Fibroblast of peridontal ligament (primary cell): ENCODE measurements around the gene TMPO.
A peak's percentile ranks its signal among the peaks of the same experiment; 100 is the strongest.
"Not testable (repeated sequence)": the region's sequence is repeated elsewhere in the genome, so short reads cannot be mapped to it uniquely, and the experiment has no call there.

Experiments used
- DNase-seq: peaks from one replicate; pipeline ENCODE4 v3.0.0-alpha.2; 2010; ENCODE audit errors: extremely low read depth

TMPO gene

GRCh38 chr12:98578821-98579220, 63.4 kb downstream of the TMPO start:
- DNase-seq, result no peak

DNA sequence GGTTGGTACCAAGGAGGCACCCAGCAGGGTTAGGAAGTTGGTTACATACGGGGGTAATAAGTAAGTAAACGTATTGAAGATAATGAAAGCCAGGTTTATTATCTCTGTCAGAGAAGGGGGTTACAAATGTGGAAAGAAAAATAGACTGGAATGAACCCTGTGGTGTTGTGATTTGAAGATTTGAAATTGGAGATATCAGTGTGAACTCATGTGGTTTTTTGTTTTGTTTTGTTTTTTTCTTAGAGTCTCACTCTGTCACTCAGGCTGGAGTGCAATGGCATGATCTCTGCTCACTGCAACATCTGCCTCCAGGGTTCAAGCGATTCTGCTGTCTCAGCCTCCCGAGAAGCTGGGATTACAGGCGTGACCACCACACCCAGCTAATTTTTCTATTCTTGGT, 64.0 kb downstream of the TMPO start:
- DNase-seq, result no peak

- no peak for DNase-seq
Observed at GRCh38 chr12:98579835-98580234, 64.4 kb downstream of the TMPO start.

- no peak for DNase-seq
Observed at GRCh38 chr12:98580695-98581094, 65.3 kb downstream of the TMPO start.

DNA sequence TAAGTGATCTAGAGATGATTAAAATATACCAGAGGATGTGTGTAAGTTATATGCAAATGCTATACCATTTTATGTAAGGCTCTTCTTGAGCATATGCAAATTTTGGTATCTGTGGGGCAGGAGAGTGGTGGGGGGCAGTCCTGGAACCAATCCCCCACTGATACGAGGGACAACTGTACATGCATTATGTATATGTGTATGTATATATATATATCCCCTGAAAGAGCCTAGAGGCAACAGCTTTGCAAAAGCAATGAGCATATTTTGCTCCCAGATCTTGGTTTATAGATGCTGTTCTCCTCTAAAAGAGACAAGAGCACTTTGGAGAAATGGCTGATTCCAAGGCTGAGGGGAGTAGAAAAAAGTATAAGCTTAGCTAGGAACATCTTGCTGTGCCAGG, 65.7 kb downstream of the TMPO start:
- no peak for DNase-seq

DNA sequence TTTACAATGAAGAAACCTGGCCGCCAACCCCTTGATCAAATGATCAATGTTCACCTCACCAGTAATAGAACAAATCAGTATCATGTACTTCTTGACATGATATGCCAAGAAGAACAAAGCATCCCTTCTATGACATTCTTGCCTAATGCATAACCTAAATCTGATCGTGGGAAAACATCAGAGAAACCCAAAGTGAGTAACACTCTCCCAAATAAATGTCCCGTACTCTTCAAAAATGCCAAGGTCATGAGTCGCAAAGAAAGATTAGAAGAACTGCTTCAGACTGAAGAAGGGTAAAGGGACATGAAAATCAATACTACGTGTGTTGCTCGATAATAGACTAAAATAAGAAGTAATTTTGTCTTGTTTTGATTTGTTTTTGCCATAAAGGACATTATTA, 66.7 kb downstream of the TMPO start:
- peak; percentile 40 for DNase-seq

GRCh38 chr12:98587084-98587483, 71.7 kb downstream of the TMPO start:
- no peak for DNase-seq

DNA sequence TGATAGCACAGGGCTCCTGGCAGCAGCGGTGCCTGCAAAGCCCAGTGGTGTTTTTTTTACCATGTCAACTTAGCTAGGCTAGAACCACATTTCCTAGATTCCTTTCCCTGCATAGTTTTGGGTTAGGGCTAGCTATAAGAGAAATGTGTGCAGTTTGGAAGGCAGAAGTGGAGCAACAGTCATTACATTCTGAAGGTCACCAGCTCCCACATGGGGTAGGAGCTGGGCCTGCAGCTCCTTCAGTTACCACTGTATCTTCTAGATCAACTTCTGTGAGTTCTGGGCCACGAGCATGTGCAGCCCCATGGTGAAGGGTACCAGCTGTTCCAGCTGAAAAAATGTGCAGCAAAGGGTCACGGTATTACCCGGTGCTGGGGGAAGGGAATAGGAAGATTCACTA, 75.8 kb downstream of the TMPO start:
- DNase-seq, result peak; percentile 18

- DNase-seq, result no peak
Observed at GRCh38 chr12:98592825-98593322, 77.5 kb downstream of the TMPO start.

DNA sequence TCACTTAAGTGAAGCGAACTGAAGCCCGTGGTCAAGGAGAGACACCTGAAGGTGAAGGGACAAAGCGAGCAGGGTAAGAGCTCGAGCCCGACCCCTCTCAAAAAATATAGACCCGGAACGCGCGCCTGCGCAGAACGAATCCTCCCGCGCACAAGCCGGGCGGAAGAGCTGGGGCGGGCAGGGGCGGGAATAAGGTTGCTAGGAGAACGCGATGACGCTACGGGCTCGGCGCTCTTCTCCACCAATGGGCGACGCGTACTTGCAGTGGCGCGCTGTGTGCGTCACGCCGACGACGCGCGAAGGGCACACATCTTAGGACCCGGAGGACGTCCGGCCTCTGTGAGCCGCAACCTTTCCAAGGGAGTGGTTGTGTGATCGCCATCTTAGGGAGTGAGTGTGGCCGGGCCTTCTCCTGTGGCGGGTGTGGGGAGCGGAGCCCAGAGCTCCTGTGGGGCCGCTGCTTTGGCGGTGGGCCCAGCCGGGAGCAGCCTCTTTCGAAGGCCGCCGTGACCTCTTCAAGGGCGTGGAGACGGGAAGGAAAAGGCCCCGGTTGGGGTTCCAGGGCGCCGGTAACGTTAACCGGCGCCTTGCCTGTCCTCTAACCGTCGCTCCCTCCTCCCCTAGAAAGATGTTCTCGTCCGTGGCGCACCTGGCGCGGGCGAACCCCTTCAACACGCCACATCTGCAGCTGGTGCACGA, 78.1 kb downstream of the TMPO start, which contains the start of gene SLC25A3:
SLC25A3 (plus strand) TSS at position 336 of the 699 bp plus-strand sequence; CDS start at position 629, 293 bp downstream.
- DNase-seq, result peak; percentile 98

- peak; percentile 43 for DNase-seq
Observed at GRCh38 chr12:98594050-98594835, 78.9 kb downstream of the TMPO start.

- DNase-seq, result peak; percentile 77
Observed at GRCh38 chr12:98595243-98595988, 80.0 kb downstream of the TMPO start.

DNA sequence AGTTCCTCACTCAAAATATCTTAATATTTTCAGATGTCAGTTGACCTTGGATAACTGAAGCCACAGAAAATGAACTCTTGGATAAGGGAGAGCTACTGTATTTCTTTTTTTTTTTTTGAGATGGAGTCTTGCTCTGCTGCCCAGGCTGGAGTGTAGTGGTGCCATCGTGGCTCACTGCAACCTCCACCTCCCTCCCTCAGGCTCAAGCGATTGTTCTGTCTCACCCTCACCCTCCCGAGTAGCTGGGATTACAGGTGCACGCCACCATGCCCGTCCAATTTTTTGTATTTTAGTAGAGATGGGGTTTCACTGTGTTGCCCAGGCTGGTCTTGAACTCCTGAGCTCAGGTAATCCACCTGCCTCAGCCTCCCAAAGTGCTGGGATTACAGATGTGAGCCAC, 81.9 kb downstream of the TMPO start:
- DNase-seq, result not testable (repeated sequence)
